Endothelial cell (in vitro differentiated cells): Measurements from ENCODE around the gene ACACA. TPM values are rescaled to one million over a fixed set of nuclear protein-coding genes. Genes with fewer than 3 reads are reported as not detected.

Experiments used
- DNase-seq: peaks from one replicate; pipeline ENCODE4 v3.0.0; 2021; ENCODE audit warnings: low spot score
- H3K27ac Mint-ChIP-seq: one replicate; pipeline ENCODE4 v1.8.0; 2021; ENCODE audit warnings: mixed read lengths, inconsistent platforms; ENCODE audit not compliant: unreplicated experiment
- H3K27me3 Mint-ChIP-seq: one replicate; pipeline ENCODE4 v1.8.0; 2021; ENCODE audit warnings: mild to moderate bottlenecking, moderate library complexity, mixed read lengths, inconsistent platforms; ENCODE audit not compliant: unreplicated experiment
- H3K36me3 Mint-ChIP-seq: one replicate; pipeline ENCODE4 v1.8.0; 2021; ENCODE audit warnings: mild to moderate bottlenecking, low read depth, mixed read lengths, inconsistent platforms; ENCODE audit not compliant: unreplicated experiment
- H3K4me1 Mint-ChIP-seq: one replicate; pipeline ENCODE4 v1.8.0; 2021; ENCODE audit warnings: mild to moderate bottlenecking, mixed read lengths, inconsistent platforms; ENCODE audit not compliant: unreplicated experiment
- H3K4me3 Mint-ChIP-seq: one replicate; pipeline ENCODE4 v1.8.0; 2021; ENCODE audit warnings: mild to moderate bottlenecking, mixed read lengths, inconsistent platforms; ENCODE audit not compliant: unreplicated experiment
- H3K9me3 Mint-ChIP-seq: one replicate; pipeline ENCODE4 v1.8.0; 2021; ENCODE audit warnings: mixed read lengths, inconsistent platforms; ENCODE audit not compliant: unreplicated experiment
- CTCF ChIP-seq: fragments of 200-600 bp; sonication (generic); IDR thresholded peaks from one replicate; pipeline ENCODE4 v1.5.0; 2021; ENCODE audit warnings: antibody characterized with exemption; ENCODE audit not compliant: unreplicated experiment
- total RNA-seq: library from RNA; stranded (reverse); fragmentation: NEBNext Ultra II Directional; extraction: Animal tissue kit (Norgen Biotek cat#: 25700); gene quantifications from one replicate; pipeline ENCODE4 v1.2.1, GENCODE V29; 2021; ENCODE audit not compliant: unreplicated experiment

Gene ACACA
- total RNA-seq, 1 donor from 2014 or later, result 91.5 TPM

GRCh38 chr17:37440424-37440823, 33.8 kb upstream of the ACACA start:
- DNase-seq, result no peak
- Mint-ChIP-seq H3K36me3 (peaks cover 10% of the 10 kb centered on the region), H3K4me3 (no peak overlapping the region), H3K9me3 (no peaks in the 10 kb centered on the region), H3K27ac (no peak overlapping the region), H3K4me1 (no peaks in the 10 kb centered on the region), H3K27me3 (no peaks in the 10 kb centered on the region)
- no peak for TF ChIP-seq CTCF

- H3K4me1 Mint-ChIP-seq, result no peaks in the 10 kb centered on the region
- H3K27ac Mint-ChIP-seq, result no peak overlapping the region
- no peaks in the 10 kb centered on the region for H3K27me3 Mint-ChIP-seq
- H3K9me3 Mint-ChIP-seq, result no peaks in the 10 kb centered on the region
- H3K36me3 Mint-ChIP-seq, result peaks cover 10% of the 10 kb centered on the region
- peak; percentile 24 for TF ChIP-seq CTCF
- H3K4me3 Mint-ChIP-seq, result no peak overlapping the region
- no peak for DNase-seq
These were observed 31.5 kb upstream of the ACACA start for GRCh38 chr17:37438141-37438540.

GRCh38 chr17:37432671-37433070, 26.0 kb upstream of the ACACA start:
- TF ChIP-seq CTCF, result no peak
- peaks cover 4% of the 10 kb centered on the region for H3K36me3 Mint-ChIP-seq
- DNase-seq, result no peak
- H3K4me3 Mint-ChIP-seq, result no peak overlapping the region
- no peaks in the 10 kb centered on the region for H3K9me3 Mint-ChIP-seq
- no peak overlapping the region for H3K27ac Mint-ChIP-seq
- H3K27me3 Mint-ChIP-seq, result no peaks in the 10 kb centered on the region
- peaks cover 3% of the 10 kb centered on the region for H3K4me1 Mint-ChIP-seq

- H3K27ac Mint-ChIP-seq, result no peak overlapping the region
- no peaks in the 10 kb centered on the region for H3K36me3 Mint-ChIP-seq
- H3K4me3 Mint-ChIP-seq, result no peak overlapping the region
- no peaks in the 10 kb centered on the region for H3K27me3 Mint-ChIP-seq
- no peak for TF ChIP-seq CTCF
- no peaks in the 10 kb centered on the region for H3K9me3 Mint-ChIP-seq
- peaks cover 3% of the 10 kb centered on the region for H3K4me1 Mint-ChIP-seq
- DNase-seq, result no peak
These were observed 23.5 kb upstream of the ACACA start for GRCh38 chr17:37430051-37430627.

DNA sequence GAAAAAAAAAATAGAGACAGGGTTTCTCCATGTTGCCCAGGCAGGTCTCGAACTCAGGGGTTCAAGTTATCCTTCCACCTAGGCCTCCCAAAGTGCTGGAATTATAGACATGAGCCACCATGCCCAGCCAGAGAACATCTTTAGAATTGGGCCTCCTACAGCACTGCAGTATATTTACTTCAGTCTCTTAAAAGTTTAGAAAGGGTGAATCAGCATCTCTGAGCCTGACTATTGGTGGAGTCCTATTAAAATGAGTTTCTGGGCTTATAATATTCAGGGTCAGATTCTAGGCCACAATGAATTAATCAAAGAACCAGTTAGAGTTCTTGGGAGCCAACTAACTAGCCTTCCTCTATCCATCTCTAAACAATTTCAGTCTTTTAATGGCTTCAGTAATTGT, 22.8 kb upstream of the ACACA start:
- Mint-ChIP-seq H3K27ac (no peak overlapping the region), H3K36me3 (no peaks in the 10 kb centered on the region)

More for the DNA sequence above, 22.8 kb upstream of the ACACA start:
- no peak for TF ChIP-seq CTCF
- Mint-ChIP-seq H3K9me3 (no peaks in the 10 kb centered on the region), H3K4me3 (no peak overlapping the region), H3K27me3 (no peaks in the 10 kb centered on the region), H3K4me1 (peaks cover 3% of the 10 kb centered on the region)
- DNase-seq, result no peak
